ENCODE data around the gene TMEM88. TPM values are rescaled to one million over a fixed set of nuclear protein-coding genes. Genes with fewer than 3 reads are reported as not detected.

TMEM88 gene
- total RNA-seq, 1 experiment from 2014 or later = 2.9 TPM

GRCh38 chr17:7878234-7878633 lies 23.4 kb downstream of the TMEM88 start:
- Mint-ChIP-seq H3K36me3 (ENCODE audit: insufficient read depth, unreplicated experiment) (no peaks in the 10 kb centered on the region), H3K4me1 (ENCODE audit: low read depth, unreplicated experiment) (no peaks in the 10 kb centered on the region), H3K27ac (ENCODE audit: unreplicated experiment) (no peak overlapping the region), H3K9me3 (ENCODE audit: low read depth, unreplicated experiment) (no peaks in the 10 kb centered on the region), H3K27me3 (ENCODE audit: unreplicated experiment) (no peaks in the 10 kb centered on the region), H3K4me3 (ENCODE audit: low read depth, unreplicated experiment) (no peak overlapping the region)
- no peak for TF ChIP-seq CTCF (IDR thresholded peaks at IDR 0.05; ENCODE audit: unreplicated experiment)
- no peak for DNase-seq
- CTCF ChIA-PET = no interaction called here
- no TSS peak for BruUV-seq (replicated peaks)
- intact Hi-C loops (cut with micrococcal nuclease; ENCODE audit: unreplicated experiment) = no loop called here

- no peak overlapping the region for H3K4me3 Mint-ChIP-seq (ENCODE audit: low read depth, unreplicated experiment)
- CTCF ChIA-PET = no interaction called here
- intact Hi-C loops (cut with micrococcal nuclease; ENCODE audit: unreplicated experiment) = loop anchor here (10.0 kb wide), 1 partner anchor 55 kb away; the partner anchor contains the start of genes CNTROB and TRAPPC1
- no TSS peak for BruUV-seq (replicated peaks)
- H3K27ac Mint-ChIP-seq (ENCODE audit: unreplicated experiment) = no peak overlapping the region
- no peaks in the 10 kb centered on the region for H3K27me3 Mint-ChIP-seq (ENCODE audit: unreplicated experiment)
- H3K36me3 Mint-ChIP-seq (ENCODE audit: insufficient read depth, unreplicated experiment) = peaks cover 10% of the 10 kb centered on the region
- no peak for TF ChIP-seq CTCF (IDR thresholded peaks at IDR 0.05; ENCODE audit: unreplicated experiment)
- no peaks in the 10 kb centered on the region for H3K9me3 Mint-ChIP-seq (ENCODE audit: low read depth, unreplicated experiment)
- no peaks in the 10 kb centered on the region for H3K4me1 Mint-ChIP-seq (ENCODE audit: low read depth, unreplicated experiment)
- DNase-seq = no peak
These were observed 25.4 kb downstream of the TMEM88 start for GRCh38 chr17:7880076-7880868.

GRCh38 chr17:7881276-7882054 lies 26.6 kb downstream of the TMEM88 start:
- no peaks in the 10 kb centered on the region for H3K9me3 Mint-ChIP-seq (ENCODE audit: low read depth, unreplicated experiment)
- intact Hi-C loops (cut with micrococcal nuclease; ENCODE audit: unreplicated experiment) = loop anchor here (10.0 kb wide), 1 partner anchor 53 kb away; the partner anchor contains the start of genes CNTROB and TRAPPC1
- no peak overlapping the region for H3K27ac Mint-ChIP-seq (ENCODE audit: unreplicated experiment)
- CTCF ChIA-PET = no interaction called here
- no peaks in the 10 kb centered on the region for H3K27me3 Mint-ChIP-seq (ENCODE audit: unreplicated experiment)
- no TSS peak for BruUV-seq (replicated peaks)
- H3K4me1 Mint-ChIP-seq (ENCODE audit: low read depth, unreplicated experiment) = no peaks in the 10 kb centered on the region
- DNase-seq = no peak
- peaks cover 10% of the 10 kb centered on the region for H3K36me3 Mint-ChIP-seq (ENCODE audit: insufficient read depth, unreplicated experiment)
- TF ChIP-seq CTCF (IDR thresholded peaks at IDR 0.05; ENCODE audit: unreplicated experiment) = no peak
- no peak overlapping the region for H3K4me3 Mint-ChIP-seq (ENCODE audit: low read depth, unreplicated experiment)

GRCh38 chr17:7882068-7882467 lies 27.2 kb downstream of the TMEM88 start:
- Mint-ChIP-seq H3K4me3 (ENCODE audit: low read depth, unreplicated experiment) (no peak overlapping the region), H3K27ac (ENCODE audit: unreplicated experiment) (no peak overlapping the region), H3K27me3 (ENCODE audit: unreplicated experiment) (no peaks in the 10 kb centered on the region), H3K9me3 (ENCODE audit: low read depth, unreplicated experiment) (no peaks in the 10 kb centered on the region), H3K4me1 (ENCODE audit: low read depth, unreplicated experiment) (no peaks in the 10 kb centered on the region), H3K36me3 (ENCODE audit: insufficient read depth, unreplicated experiment) (peaks cover 10% of the 10 kb centered on the region)
- no peak for TF ChIP-seq CTCF (IDR thresholded peaks at IDR 0.05; ENCODE audit: unreplicated experiment)
- DNase-seq = no peak
- BruUV-seq (replicated peaks) = no TSS peak
- CTCF ChIA-PET = no interaction called here
- intact Hi-C loops (cut with micrococcal nuclease; ENCODE audit: unreplicated experiment) = loop anchor here (10.0 kb wide), 1 partner anchor 53 kb away; the partner anchor contains the start of genes CNTROB and TRAPPC1
